ENCODE results near the gene MAU2. TPM values are rescaled to one million over a fixed set of nuclear protein-coding genes. Genes with fewer than 3 reads are reported as not detected.

Gene MAU2
- total RNA-seq, 2 donors from 2014 or later: 52.5 to 106 TPM

DNA sequence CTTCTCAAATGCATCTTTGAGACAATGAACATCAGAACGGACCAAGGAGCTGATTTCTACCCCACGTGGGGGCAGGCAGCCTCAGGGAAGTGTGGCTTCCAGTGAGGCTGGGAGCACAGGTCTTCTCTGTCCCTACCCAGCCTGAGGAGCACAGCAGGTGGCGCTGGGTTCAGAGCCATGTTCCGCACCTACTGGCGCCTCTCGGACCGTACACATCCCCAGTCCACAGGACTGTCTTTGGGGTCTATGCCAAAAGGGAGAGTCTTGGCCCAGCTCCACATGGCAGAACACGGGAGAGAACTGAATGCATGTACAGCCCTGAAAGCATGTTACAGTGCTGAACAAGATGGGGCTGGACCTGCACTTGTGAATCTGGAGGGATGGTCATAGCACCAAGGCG, 22.9 kb upstream of the MAU2 start:
- DNase-seq (ENCODE audit: low spot score): no peak
- Histone ChIP-seq H3K9me3 (no peaks in the 10 kb centered on the region), H3K4me1 (replicated peaks) (no peaks in the 10 kb centered on the region), H3K27me3 (replicated peaks; ENCODE audit: insufficient read depth) (no peaks in the 10 kb centered on the region), H3K4me3 (no peak overlapping the region), H3K27ac (no peak overlapping the region), H3K36me3 (peaks cover 3 to 21% of the 10 kb centered on the region in 2 donors)
- intact Hi-C loops (cut with DNase I): no loop called here
- TF ChIP-seq, protein P1, sequence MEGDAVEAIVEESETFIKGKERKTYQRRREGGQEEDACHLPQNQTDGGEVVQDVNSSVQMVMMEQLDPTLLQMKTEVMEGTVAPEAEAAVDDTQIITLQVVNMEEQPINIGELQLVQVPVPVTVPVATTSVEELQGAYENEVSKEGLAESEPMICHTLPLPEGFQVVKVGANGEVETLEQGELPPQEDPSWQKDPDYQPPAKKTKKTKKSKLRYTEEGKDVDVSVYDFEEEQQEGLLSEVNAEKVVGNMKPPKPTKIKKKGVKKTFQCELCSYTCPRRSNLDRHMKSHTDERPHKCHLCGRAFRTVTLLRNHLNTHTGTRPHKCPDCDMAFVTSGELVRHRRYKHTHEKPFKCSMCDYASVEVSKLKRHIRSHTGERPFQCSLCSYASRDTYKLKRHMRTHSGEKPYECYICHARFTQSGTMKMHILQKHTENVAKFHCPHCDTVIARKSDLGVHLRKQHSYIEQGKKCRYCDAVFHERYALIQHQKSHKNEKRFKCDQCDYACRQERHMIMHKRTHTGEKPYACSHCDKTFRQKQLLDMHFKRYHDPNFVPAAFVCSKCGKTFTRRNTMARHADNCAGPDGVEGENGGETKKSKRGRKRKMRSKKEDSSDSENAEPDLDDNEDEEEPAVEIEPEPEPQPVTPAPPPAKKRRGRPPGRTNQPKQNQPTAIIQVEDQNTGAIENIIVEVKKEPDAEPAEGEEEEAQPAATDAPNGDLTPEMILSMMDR (IDR thresholded peaks at IDR 0.05): no peak
- no peak for TF ChIP-seq POLR2A (IDR thresholded peaks at IDR 0.05)
- TF ChIP-seq POLR2AphosphoS5 (IDR thresholded peaks at IDR 0.05): no peak
- 49% methylated on average over 9 of the region's 9 CpGs for WGBS

DNA sequence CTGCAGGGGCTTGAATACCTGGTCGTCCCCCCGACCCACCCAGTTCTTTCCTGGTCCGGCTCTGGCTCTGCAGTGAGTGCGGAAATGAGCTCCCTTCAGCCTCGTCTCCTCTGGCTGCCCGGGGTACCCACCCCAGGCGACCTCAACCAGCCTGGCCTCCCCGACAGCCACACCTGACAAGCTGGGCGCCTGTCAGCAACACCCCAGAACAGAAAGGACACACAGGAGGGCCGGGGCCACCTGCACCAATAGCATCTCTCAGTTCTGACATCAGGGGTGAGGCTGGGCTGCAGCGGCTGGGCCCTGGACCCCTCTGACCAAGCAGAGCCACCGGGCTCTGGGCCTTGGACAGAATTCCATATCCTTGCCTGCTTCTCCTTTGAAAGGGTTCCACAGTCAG, 20.0 kb upstream of the MAU2 start:
- Histone ChIP-seq H3K4me1 (replicated peaks) (no peaks in the 10 kb centered on the region), H3K27me3 (replicated peaks; ENCODE audit: insufficient read depth) (no peaks in the 10 kb centered on the region), H3K36me3 (peaks cover 3 to 25% of the 10 kb centered on the region in 2 donors), H3K27ac (no peak overlapping the region), H3K9me3 (no peaks in the 10 kb centered on the region), H3K4me3 (no peak overlapping the region)
- 98% methylated on average over 12 of the region's 12 CpGs for WGBS
- intact Hi-C loops (cut with DNase I): no loop called here
- TF ChIP-seq POLR2A (IDR thresholded peaks at IDR 0.05) (no peak), POLR2AphosphoS5 (IDR thresholded peaks at IDR 0.05) (no peak)
- TF ChIP-seq, protein P1 (IDR thresholded peaks at IDR 0.05): no peak
- no peak for DNase-seq (ENCODE audit: low spot score)

DNA sequence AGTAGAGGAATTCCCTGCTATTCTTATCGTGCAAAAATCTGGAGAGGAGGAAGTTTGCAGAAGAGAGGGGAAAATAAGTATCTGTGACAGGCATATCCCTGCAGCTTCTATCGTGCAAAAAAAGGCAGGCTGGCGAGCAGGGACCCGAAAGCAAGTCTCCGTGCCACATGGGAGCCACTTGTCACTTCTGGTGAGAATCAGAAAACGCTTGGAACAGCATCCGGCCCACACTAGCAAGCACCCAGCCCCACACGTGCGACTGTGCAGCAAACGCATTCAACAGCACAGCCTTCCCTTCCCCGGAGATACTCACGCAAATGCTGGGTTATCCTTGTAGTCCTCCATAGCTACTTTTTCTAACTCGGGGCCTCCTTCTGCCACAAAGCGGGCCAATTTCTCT, 17.2 kb upstream of the MAU2 start:
- intact Hi-C loops (cut with DNase I): no loop called here
- no peak for DNase-seq (ENCODE audit: low spot score)
- TF ChIP-seq POLR2A (IDR thresholded peaks at IDR 0.05) (no peak), POLR2AphosphoS5 (IDR thresholded peaks at IDR 0.05) (no peak)
- TF ChIP-seq, protein P1 (IDR thresholded peaks at IDR 0.05): no peak
- H3K4me3 ChIP-seq: no peak overlapping the region
- H3K27me3 ChIP-seq (replicated peaks; ENCODE audit: insufficient read depth): no peaks in the 10 kb centered on the region
- H3K9me3 ChIP-seq: no peaks in the 10 kb centered on the region
- H3K27ac ChIP-seq: no peak overlapping the region
- 94% methylated on average over 14 of the region's 14 CpGs for WGBS
- peaks cover 4 to 29% of the 10 kb centered on the region in 2 donors for H3K36me3 ChIP-seq
- H3K4me1 ChIP-seq (replicated peaks): no peaks in the 10 kb centered on the region

DNA sequence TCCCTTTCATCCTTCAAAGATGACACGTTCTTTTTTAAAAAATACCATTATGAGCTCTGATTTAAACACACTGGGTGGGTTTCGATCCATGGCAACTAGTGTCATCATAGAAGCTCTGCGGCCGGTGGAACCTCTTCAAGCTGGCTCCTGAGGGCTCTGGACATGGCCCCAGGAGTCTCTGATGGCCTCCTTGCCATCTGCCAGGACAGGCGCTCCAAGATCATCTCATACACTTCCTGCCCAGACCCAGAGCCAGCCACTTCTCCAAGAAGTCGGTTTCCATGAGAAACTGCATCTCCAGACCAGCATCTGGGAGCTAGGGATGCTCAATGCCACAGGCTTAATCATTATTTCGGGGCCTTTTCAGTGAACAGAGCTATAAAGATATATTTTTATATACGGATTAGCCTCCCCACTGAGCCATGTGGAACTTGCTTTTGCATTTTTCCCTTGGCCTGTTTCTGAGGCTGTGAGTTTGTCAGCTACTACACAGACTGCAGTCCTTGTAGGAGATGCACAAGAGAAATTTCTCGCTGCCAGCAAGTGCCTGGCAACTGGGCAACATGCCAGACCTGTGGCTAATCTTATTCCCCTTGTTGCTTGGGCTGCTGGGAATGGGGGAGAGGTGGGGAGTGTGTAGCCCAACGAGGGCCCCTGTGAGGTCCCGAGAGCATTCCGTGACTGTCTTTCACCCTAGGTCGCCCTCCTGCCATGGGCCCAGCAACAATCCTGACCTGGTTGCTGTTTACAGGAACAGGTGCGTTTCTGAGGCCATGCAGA, 16.3 kb upstream of the MAU2 start:
- no peaks in the 10 kb centered on the region for H3K4me1 ChIP-seq (replicated peaks)
- TF ChIP-seq POLR2AphosphoS5 (IDR thresholded peaks at IDR 0.05) (no peak), POLR2A (IDR thresholded peaks at IDR 0.05) (no peak)
- TF ChIP-seq, protein P1 (IDR thresholded peaks at IDR 0.05): no peak
- no peaks in the 10 kb centered on the region for H3K27me3 ChIP-seq (replicated peaks; ENCODE audit: insufficient read depth)
- intact Hi-C loops (cut with DNase I): no loop called here
- DNase-seq (ENCODE audit: low spot score): no peak
- H3K4me3 ChIP-seq: no peak overlapping the region
- H3K27ac ChIP-seq: no peak overlapping the region
- peaks cover 6 to 34% of the 10 kb centered on the region in 2 donors for H3K36me3 ChIP-seq
- H3K9me3 ChIP-seq: no peaks in the 10 kb centered on the region
- 90% methylated on average over 14 of the region's 14 CpGs for WGBS

DNA sequence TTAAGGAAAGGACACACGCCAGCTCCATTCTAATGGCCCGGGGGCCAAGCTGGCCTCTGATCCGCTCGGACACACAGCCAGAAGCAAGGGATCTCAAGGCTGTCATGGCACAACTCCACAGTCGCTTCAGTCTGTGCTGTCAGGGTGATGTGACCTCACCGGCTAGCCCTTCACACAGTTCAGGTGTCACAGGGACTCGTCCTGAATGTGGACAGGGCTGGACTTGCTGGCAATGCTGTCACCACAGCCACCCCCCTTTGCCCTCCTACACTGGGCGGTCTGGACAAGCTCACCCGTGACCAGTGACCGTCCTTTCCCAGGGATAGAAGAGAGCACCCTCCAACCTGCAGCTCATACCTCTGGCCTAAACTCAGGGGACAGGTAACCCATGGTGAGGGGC, 15.6 kb upstream of the MAU2 start:
- intact Hi-C loops (cut with DNase I): no loop called here
- Histone ChIP-seq H3K9me3 (no peaks in the 10 kb centered on the region), H3K27ac (no peak overlapping the region), H3K27me3 (replicated peaks; ENCODE audit: insufficient read depth) (no peaks in the 10 kb centered on the region), H3K4me3 (no peak overlapping the region), H3K36me3 (peaks cover 6 to 34% of the 10 kb centered on the region in 2 donors), H3K4me1 (replicated peaks) (no peaks in the 10 kb centered on the region)
- WGBS: 86% methylated on average over 6 of the region's 10 CpGs
- TF ChIP-seq POLR2AphosphoS5 (IDR thresholded peaks at IDR 0.05) (no peak), POLR2A (IDR thresholded peaks at IDR 0.05) (no peak)
- TF ChIP-seq, protein P1 (IDR thresholded peaks at IDR 0.05): no peak
- no peak for DNase-seq (ENCODE audit: low spot score)

All from prostate gland (tissue), 2 donors.